LHCN-M2 (cell line): ENCODE measurements around the gene CBX8. TPM values are rescaled to one million over a fixed set of nuclear protein-coding genes. Genes with fewer than 3 reads are reported as not detected.

Experiments
- DNase-seq: peaks from one replicate; pipeline ENCODE4 v3.0.0-alpha.2; 2012; ENCODE audit warnings: low read depth
- total RNA-seq: library from RNA; depleted of rRNA; stranded (reverse); fragments of >200 nt; gene quantifications from 2 replicates; pipeline ENCODE4 v1.2.3, GENCODE V29; 2014; rRNA removed

The CBX8 gene
- total RNA-seq, 1 experiment from 2014 or later, result 10.8 TPM

- DNase-seq, result no peak
Observed at GRCh38 chr17:79752175-79752574, 44.7 kb downstream of the CBX8 start.

- peak; percentile 17 for DNase-seq
Observed at GRCh38 chr17:79750650-79751545, 46.0 kb downstream of the CBX8 start.

- DNase-seq, result no peak
Observed at GRCh38 chr17:79749958-79750357, 46.9 kb downstream of the CBX8 start.

- DNase-seq, result peak; percentile 60
Observed at GRCh38 chr17:79749156-79749815, 47.6 kb downstream of the CBX8 start.

- no peak for DNase-seq
Observed at GRCh38 chr17:79748295-79749099, 48.4 kb downstream of the CBX8 start.

GRCh38 chr17:79747508-79748294 is 49.2 kb downstream of the CBX8 start:
- no peak for DNase-seq

- no peak for DNase-seq
Observed at GRCh38 chr17:79746889-79747507, 49.9 kb downstream of the CBX8 start.

GRCh38 chr17:79745641-79746105 is 51.2 kb downstream of the CBX8 start:
- DNase-seq, result no peak

- DNase-seq, result no peak
Observed at GRCh38 chr17:79743614-79744013, 53.3 kb downstream of the CBX8 start.

- no peak for DNase-seq
Observed at GRCh38 chr17:79742951-79743476, 53.9 kb downstream of the CBX8 start.

GRCh38 chr17:79742589-79742918 is 54.3 kb downstream of the CBX8 start:
- DNase-seq, result no peak

Other genes with a start within 250 kb of the CBX8 start
- not detected in 2 replicates for gene RBFOX3, start 186.0 kb downstream of the CBX8 start, total RNA-seq
- gene ENPP7, start 66.1 kb downstream of the CBX8 start, total RNA-seq, result not detected in 2 replicates
- 6.7 and 6.8 TPM in 2 replicates for gene CBX2, start 18.9 kb downstream of the CBX8 start, total RNA-seq
- 18.1 and 18.5 TPM in 2 replicates for gene CBX4, start 42.4 kb upstream of the CBX8 start, total RNA-seq
- 47.5 and 53.6 TPM in 2 replicates for gene TBC1D16, start 238.8 kb upstream of the CBX8 start, total RNA-seq
- 4.5 and 5.7 TPM in 2 replicates for gene CCDC40, start 239.6 kb upstream of the CBX8 start, total RNA-seq